H1 (cell line): Measurements from ENCODE around the gene FAM76B. TPM values are rescaled to one million over a fixed set of nuclear protein-coding genes. Genes with fewer than 3 reads are reported as not detected.

Experiments used
- CTCF ChIP-seq, 3 experiments: IDR thresholded peaks; 1 replicate in 2 of 3; 2 replicates in 1 of 3; pipeline versions ENCODE4 v1.5.1 to v1.6.1; 2011; ENCODE audit warnings: low read length in 3 of 3, mild to moderate bottlenecking in 3 of 3, inconsistent platforms in 2 of 3, low read depth in 1 of 3, moderate library complexity in 1 of 3; ENCODE audit not compliant: insufficient read depth in 1 of 3; ENCODE audit errors: control extremely low read depth in 1 of 3
- JUN ChIP-seq: IDR thresholded peaks from 2 replicates; pipeline ENCODE4 v1.6.1; 2011; ENCODE audit warnings: low read depth, mild to moderate bottlenecking, improper control_type of control experiment, low read length
- MAFK ChIP-seq: IDR thresholded peaks from 2 replicates; pipeline ENCODE4 v1.6.1; 2012; ENCODE audit warnings: low read depth, mild to moderate bottlenecking, improper control_type of control experiment, low read length
- NRF1 ChIP-seq: IDR thresholded peaks from 2 replicates; pipeline ENCODE4 v1.6.1; 2011; ENCODE audit warnings: mild to moderate bottlenecking, low read depth, low read length, improper control_type of control experiment
- polyA plus RNA-seq, 7 experiments: library from polyadenylated mRNA; depleted of rRNA in 3 of 7; stranded (reverse) in 5 of 7; unstranded in 2 of 7; fragments of >200 nt in 5 of 7; fragments of 200-250 nt in 2 of 7; gene quantifications; 1 replicate in 5 of 7; 2 replicates in 1 of 7; 4 replicates in 1 of 7; pipeline versions ENCODE4 v1.2.1 to v1.2.3, GENCODE V29; 2011 to 2013; ENCODE audit warnings: missing spikeins in 2 of 7, mixed read lengths in 2 of 7
- total RNA-seq: library from RNA; stranded (reverse); fragmentation: NEBNext Ultra II Directional; extraction: Animal tissue kit (Norgen Biotek cat#: 25700); gene quantifications from 2 replicates; pipeline ENCODE4 v1.2.1, GENCODE V29; 2021

Gene FAM76B
- total and polyA plus RNA-seq, 2 of the 8 experiments (the other 6 are each of a cell fraction or from before 2014, with no cell fraction given), result 11.0 to 22.3 TPM

GRCh38 chr11:95833378-95833777 is 43.8 kb upstream of the FAM76B start (continued):
- TF ChIP-seq JUN (no peak), MAFK (no peak), NRF1 (no peak), CTCF (IDR thresholded peaks at IDR 0.05; ENCODE audit: control extremely low read depth in 1 of 3, insufficient read depth in 1 of 3, low read depth in 1 of 3, low read length in 3 of 3) (no peak)
